Measurements from ENCODE around the gene NXPE1.

DNA sequence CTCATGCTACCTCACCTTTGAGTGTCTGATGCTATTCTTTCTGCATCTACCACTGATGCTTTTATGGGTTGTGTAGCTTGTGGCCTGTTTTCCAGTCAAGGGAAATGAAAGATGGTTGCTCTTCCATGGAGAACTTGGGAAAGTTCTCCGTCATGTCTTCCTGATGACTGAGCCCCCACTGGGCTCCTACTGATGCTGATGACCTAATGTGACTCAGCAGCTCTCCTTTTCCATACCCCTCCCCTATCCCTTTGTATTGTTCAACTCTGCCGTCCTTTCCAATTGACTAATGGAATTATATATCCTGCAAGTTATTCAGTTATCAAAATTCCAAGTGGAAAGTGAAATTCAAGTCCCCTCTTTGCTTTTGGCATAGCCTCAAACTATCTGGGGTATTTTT, 75.8 kb downstream of the NXPE1 start:
- TF ChIP-seq MAZ (IDR thresholded peaks at IDR 0.05; ENCODE audit: borderline replicate concordance, low read depth, low read length): no peak
- TF ChIP-seq, protein P1, sequence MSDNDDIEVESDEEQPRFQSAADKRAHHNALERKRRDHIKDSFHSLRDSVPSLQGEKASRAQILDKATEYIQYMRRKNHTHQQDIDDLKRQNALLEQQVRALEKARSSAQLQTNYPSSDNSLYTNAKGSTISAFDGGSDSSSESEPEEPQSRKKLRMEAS (IDR thresholded peaks at IDR 0.05): no peak
- TF ChIP-seq, protein P2, sequence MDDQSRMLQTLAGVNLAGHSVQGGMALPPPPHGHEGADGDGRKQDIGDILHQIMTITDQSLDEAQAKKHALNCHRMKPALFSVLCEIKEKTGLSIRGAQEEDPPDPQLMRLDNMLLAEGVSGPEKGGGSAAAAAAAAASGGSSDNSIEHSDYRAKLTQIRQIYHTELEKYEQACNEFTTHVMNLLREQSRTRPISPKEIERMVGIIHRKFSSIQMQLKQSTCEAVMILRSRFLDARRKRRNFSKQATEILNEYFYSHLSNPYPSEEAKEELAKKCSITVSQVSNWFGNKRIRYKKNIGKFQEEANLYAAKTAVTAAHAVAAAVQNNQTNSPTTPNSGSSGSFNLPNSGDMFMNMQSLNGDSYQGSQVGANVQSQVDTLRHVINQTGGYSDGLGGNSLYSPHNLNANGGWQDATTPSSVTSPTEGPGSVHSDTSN (IDR thresholded peaks at IDR 0.05): no peak
- no peak for TF ChIP-seq NR3C1 (IDR thresholded peaks at IDR 0.05)
- no peak for TF ChIP-seq SMC3 (IDR thresholded peaks at IDR 0.05)
